HG02943 (cell line): ENCODE results near the gene YBX3.

Experiments used
- ATAC-seq: cut with Tn5 transposase; IDR thresholded peaks from one replicate; pipeline ENCODE4 v1.9.1; 2021; ENCODE audit warnings: mild to moderate bottlenecking, low read depth, moderate library complexity; ENCODE audit not compliant: unreplicated experiment

The YBX3 gene

DNA sequence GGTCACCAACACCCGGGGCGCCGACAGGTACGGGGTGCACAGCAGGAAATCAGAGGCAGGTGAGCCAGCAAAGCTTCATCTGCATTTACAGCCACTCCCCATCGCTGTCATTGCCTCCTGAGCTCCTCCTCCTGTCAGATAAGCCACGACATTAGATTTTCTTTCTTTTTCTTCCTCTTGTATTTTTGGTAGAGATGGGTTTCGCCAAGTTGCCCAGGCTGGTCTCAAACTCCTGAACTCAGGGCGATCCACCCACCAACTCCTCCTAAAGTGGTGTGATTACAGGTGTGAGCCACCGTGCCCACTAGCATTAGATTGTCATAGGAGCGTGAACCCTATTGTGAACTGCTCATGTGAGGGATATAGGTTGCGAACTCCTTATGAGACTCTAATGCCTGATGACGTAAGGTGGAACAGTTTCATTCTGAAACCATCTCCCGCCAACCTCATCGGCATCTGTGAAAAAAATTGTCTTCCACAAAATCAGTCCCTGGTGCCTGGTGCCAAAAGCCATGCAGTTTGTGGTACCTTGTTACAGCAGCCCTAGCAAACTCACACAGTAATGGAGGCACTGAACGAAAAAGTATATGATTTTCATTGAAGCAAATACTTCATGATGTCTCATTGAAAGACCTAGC, 50.8 kb downstream of the YBX3 start:
- no peak for ATAC-seq

DNA sequence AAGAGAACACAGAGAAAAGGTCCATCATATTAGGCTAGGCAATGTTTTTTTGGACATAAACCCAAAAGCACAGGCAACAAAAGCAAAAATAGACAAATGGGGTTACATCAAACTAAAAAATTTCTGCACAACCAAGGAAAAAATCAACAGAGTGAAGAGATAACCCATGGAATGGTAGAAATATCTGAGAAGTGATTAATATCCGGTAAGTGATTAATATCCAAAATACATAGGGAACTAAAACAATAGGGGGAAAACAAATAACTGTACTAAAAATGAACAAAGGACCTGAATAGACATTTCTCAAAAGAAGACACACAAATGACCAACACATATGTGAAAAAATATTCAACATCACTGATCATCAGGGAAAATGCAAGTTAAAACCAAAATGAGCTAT, 53.6 kb downstream of the YBX3 start:
- no peak for ATAC-seq

DNA sequence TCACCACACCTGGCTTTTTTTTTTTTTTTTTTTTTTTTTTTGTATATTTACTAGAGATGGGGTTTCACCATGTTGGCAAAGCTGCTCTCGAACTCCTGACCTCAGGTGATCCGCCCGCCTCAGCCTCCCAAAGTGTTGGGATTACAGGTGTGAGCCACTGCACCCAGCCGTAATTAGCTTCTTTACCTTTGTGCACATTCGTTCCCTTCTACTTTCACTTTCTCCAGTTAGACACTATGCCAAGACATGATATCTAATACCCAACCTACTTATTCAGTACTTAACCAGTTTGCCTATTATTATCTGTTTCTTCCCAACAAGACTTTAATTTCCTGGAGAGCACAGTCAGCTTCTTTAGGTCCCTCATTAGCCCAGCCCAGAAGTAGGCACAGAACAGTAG, 54.6 kb downstream of the YBX3 start:
- no peak for ATAC-seq

DNA sequence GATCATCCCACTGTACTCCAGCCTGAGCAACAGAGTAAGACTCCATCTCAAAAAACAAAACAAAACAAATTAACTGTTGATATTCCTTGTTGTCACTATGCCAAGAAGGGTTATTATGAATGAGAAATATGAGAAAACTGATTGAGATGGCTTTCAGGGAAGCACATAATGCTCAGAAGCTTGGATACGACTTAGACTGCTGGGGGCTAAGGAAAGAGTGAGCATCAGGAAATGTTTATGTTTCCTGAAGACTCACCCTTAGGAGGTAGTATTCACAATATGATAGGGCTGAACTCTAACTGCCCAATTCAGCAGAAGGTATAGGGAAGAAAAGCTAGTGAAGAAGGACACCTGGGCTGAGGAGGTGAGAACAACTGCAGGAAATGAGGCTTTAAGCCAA, 55.5 kb downstream of the YBX3 start:
- no peak for ATAC-seq

DNA sequence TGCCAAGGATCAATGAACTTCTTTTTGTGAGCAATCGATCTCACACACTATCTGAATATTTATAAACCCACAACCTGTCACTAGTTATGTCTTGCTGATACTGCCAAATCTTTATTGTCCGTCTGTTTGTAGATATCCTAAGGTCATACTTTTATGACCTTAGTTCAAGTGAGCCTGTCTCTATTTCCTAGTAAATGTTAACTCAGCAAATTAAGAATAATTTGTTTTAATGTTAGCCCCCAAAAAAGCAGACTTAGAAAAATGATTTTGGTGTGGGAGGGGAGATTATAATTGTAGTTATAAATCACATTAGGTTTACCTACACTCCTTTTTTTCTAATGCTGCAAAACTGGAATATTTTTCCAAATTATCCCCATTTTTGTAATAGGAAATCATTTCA, 58.6 kb downstream of the YBX3 start:
- no peak for ATAC-seq

DNA sequence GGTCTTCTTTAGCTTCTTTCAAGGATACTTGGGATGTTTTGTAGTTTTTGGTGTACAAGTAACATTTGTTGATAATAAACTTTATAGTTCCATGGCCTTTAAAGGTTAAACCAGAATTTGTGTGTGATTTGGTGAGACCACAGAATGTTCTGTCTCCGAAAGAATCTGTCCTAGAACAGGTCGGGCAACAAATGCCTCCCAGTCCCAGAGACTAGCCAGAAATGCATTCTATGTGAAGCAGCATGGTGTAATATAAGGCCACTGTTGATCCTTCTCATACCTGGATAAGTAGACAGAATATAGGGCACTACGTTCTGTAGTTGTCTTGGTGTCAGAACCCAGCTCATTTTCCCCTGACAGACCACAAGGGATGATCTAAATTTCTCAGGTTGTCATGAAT, 59.3 kb downstream of the YBX3 start:
- ATAC-seq: no peak

DNA sequence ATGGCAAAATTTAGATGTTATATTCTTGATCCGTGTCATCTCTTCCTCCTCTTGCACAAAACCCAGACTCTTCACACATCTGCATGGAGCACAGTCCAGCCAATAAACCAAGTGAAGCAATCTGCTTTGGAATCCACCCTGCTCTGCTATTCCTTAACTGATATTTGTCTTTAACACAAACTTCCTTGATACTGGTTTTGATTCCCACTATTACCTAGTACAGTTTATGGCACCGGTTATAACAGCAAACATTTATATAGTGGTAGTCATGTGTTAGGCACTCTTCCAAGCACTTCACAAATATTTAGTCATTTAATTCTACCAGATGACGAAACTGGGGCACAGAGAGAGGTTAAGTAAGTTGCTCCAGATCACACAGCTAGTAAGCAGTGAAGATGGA, 61.8 kb downstream of the YBX3 start:
- ATAC-seq: no peak

DNA sequence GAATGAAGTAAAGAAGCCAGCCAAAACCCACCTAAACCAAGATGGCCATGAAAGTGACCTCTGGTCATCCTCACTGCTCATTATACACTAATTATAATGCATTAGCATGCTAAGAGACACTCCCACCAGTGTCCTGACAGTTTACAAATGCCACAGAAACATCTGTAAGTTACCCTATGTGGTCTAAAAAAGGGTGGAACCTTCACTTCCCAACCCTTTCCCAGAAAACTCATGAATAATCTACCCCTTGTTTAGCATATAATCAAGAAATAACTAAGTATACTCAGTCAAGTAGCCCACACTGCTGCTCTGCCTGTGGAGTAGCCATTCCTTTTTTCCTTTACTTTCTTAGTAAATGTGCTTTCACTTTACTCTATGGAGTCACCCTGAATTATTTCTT, 69.1 kb downstream of the YBX3 start:
- ATAC-seq: no peak

DNA sequence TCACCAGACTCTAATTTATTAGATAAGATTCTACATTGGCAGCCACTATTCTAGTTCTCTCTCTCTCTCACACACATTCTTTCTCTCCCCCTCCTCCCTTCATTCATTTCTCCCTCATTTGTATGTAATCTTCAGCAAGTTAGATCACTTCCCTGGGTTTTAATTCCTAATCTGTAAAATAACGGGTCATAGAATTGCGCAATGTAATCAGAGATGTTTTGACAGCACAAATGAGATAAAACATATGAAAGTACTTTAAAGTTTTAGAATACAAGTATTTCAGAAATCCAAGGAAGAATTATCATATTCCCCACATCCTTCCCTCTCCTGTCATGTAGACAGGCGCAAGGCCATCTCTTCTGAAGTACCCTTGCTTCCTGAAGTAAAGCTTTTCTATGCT, 70.9 kb downstream of the YBX3 start:
- no peak for ATAC-seq
